ENCODE data around the gene KLHL40.

GRCh38 chr3:42682301-42683070, 2.9 kb upstream of the KLHL40 start:
- TF ChIP-seq POLR2A (IDR thresholded peaks at IDR 0.05) = no peak
- TF ChIP-seq CTCF (IDR thresholded peaks at IDR 0.05) = no peak
- TF ChIP-seq EP300 (IDR thresholded peaks at IDR 0.05) = no peak
